GM21515 (cell line): ENCODE data around the gene MFAP2.
"Not testable (repeated sequence)": the region's sequence is repeated elsewhere in the genome, so short reads cannot be mapped to it uniquely, and the experiment has no call there.

Experiments used
- ATAC-seq: cut with Tn5 transposase; IDR thresholded peaks from one replicate; pipeline ENCODE4 v1.9.1; 2021; ENCODE audit not compliant: unreplicated experiment

The MFAP2 gene

DNA sequence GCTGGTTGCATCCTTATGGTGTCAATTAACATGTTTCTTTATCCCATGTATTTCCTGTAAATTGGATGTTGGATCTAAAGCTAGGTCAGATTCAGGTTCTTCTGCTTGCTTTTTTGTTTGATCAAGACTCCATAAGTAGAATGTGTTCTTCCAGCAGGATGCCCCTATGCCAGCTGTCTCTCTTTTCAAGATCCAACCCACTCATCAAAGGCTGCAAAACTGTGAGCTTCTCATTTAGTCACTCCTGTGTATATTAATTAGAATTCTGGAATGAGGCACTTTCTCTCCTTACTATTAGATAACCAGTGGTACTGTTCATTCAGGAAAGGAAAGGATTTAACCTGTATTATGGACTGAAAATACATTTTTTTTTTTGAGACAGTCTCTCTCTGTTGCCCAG lies 46.5 kb downstream of the MFAP2 start:
- not testable (repeated sequence) for ATAC-seq

DNA sequence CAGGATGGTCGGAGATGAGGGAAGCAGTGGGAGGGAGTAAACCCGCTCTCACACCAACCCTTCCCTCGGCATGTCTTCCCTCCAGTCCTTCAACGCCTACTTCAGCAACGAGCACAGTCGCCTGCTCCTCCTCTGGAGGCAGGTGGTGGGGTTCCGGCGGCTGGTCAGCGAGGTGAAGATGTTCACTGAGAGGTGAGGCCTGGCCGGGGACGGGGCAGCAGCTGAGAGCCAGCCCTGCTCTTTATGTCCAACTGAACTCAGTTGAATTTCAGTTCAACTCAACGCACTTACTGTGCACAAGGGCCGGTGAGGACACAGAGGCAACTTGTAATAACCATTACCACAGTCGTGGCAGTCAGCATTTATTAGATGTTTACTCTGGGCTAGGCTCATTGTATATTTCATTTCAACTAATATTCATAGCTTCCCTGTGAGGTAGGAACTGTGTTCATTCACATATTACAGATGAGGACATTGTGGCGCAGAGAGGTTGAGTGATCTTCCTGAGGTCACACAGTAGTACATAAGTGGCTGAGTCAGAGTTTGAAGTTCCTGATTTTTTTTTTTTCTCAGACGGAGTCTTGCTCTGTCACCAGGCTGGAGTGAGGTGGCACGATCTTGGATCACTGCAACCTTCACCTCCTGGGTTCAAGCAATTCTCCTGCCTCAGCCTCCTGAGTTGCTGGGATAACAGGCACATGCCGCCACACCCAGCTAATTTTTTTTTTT lies 49.0 kb downstream of the MFAP2 start:
- ATAC-seq, result not testable (repeated sequence)

DNA sequence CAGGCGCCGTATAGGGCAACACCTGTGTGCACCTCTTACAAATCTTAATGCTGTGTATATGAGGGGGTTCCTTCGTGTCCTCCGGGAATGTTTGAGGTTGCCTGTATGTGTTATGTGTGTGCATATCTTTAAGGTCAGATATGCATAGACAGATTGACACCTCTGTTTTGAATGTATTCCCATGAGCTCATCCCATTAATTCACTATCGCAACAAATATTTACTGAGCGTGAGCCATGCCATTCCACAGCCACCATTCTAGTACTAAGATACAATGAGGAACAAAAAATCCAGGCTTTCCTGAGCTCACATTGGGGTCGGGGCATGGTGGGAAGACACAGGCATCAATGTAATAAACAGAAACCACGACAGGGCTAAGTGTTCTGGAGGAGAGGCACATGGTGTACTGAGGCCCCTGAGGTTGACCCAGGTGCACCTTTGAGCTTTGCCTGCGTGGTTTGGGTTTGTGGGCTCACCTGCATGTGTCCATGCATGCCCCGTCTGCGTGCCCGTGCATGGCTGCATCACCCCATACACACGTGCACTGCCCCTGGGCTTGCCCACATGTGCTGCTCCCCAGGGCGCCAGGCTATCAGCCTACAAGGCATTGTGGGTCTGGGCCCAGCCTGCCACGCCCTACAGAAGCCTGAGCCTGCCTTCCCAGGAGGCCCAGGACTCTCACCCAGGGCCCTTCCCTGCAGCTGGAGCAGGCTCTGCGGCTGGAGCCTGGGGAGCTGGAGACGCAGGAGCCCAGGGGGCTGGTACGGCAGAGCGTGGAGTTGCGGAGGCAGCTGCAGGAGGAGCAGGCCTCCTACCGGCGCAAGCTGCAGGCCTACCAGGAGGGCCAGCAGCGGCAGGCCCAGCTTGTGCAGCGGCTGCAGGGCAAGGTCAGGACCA lies 51.0 kb downstream of the MFAP2 start:
- not testable (repeated sequence) for ATAC-seq

DNA sequence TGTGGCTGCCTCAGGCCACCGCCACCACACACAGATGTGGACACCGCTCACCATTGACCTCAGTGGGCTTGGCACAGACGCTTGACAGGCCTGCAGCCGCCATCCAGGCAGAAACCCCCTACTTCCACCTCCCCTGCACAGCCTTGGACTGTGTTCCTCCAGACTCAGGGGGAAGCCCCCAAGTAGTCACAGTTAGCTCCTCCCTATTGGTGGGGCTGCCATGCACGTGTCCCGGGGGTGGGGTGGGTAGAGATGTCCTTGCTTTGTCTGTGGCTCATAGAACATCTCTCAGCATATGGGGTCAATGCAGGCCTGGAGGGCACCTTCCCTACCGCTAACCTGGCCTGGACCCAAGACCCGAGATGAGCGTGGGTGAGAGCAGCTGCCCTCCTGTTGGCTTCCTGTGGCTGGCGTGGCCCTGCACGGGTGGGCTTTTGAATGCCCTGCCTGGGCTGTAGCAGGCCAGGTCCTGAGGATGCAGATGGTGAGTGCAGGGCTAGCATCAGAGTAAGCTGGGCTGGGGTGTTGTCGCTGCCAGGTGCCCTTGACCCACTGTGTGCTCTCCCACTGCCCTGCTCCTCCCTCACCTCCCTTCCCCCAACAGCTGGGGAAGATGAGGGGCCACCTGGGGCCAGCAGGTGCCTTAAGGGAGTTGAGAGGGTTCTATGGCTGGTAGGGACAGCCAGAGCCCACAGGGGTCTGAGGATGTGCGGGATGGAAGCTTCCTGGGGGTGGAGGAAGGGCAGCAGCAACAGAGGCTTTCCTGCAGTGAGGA lies 52.5 kb downstream of the MFAP2 start:
- ATAC-seq, result no peak

DNA sequence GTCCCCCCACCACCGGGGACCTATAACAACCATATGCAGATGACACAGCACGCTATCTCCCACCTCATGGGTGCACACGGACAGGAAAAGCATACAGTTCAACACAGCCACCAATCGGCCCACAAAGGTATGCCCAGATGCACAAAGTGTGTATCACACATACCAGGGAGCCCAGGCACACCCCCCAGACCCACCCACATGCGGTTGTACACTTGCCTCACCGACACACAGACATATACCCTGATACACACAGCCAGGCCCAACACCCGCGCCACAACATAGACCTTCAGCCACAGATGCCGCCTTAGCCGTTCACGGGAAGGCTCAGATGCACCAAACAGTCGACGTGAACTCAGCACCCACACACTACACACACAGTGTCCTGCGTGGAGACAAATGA lies 53.2 kb downstream of the MFAP2 start:
- no peak for ATAC-seq

DNA sequence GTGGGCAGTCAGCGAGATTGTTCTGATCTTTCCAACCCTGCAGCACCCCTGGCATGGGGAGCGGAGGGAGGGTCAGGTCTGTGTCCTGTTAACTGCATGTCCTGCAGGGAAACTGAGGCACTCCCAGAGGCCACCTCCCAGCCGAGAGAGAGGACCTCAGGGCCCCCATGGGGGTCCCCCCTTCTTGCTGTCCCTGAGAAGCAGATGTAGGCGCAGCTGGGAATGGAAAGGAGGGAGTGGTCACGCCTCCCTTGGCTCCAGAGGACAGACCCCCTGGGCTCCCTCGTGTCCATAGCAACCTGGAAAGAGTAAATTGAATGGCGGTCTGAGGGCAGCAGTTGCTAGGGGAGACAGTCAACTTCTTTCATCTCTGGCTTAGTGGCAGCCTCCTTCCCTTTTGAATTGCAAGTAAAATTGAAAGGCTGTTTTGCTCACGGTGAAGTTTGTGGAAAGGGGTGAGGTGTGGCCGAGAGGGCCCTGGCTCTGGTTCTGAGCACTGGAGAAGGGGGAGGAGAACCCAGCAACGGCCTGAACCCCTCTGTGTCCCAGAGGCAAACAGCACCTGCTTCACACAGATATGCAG lies 53.8 kb downstream of the MFAP2 start:
- ATAC-seq, result no peak

DNA sequence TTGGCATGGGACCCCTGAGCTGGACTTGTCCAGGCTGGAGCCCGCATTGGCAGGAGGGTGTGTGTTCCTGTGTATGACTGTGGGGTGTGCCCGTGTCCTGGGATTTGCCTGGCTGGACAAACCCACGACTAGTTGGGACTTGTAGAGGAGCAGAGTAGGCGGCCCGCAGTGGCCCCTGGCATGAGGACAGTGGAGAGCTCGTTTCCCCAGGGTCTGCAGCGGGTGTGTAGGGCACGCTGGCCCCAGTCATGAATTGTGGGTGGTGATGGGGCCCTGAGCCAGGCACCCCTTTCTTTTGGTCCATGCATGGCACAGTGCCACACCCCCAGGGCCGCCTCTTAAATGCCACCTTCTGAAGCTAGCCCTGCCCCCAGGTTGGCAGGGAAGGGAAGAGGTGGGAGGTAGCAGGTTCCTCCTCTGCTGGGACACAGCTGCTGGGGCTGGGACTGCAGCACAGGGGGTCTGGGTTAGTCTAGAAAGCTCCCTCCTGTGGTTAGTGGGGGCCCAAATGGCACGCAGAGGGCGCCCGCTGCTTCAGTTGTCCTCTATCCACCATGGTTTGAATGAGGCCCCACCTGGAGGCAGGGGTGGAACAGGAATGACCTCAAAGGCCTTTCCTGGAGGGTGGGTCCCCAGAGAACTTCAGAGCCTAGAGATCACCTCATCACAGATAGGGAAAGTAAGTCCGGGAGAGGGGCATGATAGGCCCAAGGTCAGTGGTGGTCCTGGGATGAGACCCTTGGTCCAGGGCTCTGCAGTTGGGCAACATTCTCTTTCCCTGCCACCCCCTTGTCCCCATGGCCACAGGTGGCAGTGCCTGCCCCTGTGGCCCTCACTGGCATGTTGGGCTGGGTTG lies 54.6 kb downstream of the MFAP2 start:
- no peak for ATAC-seq

DNA sequence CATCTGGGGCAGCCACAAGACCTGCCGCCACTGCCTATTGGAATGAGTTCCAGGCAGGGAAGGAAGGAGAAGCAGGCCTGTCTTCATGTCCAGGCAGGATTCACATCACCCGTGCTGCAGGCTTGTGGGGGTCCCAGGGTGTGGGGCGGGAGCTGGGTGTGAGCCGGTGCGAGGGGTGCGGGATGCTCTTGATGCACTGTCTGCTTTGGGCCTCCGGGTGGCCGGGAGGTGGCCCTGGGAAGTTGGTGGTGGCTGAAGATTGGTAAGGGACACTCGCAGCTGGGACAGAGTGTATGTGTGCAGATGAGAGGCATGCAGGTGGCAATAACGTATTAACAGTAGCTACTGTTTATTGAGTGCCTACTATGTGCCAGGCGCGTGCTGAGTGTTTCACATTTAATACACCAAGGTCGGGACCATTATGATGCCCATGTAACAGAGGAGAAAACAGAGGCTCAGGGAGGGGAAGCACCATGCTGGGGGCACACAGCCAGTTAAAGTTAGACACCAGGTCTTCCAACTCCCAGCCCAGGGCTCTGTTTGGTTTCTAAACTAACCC lies 55.4 kb downstream of the MFAP2 start:
- ATAC-seq, result no peak
